GM23338 (cell line): ENCODE data around the gene RAB3B. TPM values are rescaled to one million over a fixed set of nuclear protein-coding genes. Genes with fewer than 3 reads are reported as not detected.

Experiments
- ATAC-seq: fragments of 200-7000 bp; cut with Tn5 transposase; 3 replicates; pipeline ENCODE4 v1.9.1; 2020
- DNase-seq: peaks from one replicate; pipeline ENCODE4 v3.0.0-alpha.2; 2015; ENCODE audit warnings: low spot score
- H2AFZ ChIP-seq: fragments of 200-600 bp; sonication (generic); 2 replicates; pipeline ENCODE4 v1.8.0; 2016; ENCODE audit warnings: antibody characterized with exemption, mild to moderate bottlenecking, moderate library complexity
- H3F3A ChIP-seq: fragments of 200-600 bp; sonication (generic); replicated peaks from 2 replicates; pipeline ENCODE4 v1.8.0; 2017; ENCODE audit warnings: antibody characterized with exemption, mixed run types, low read depth
- H3K27ac ChIP-seq: fragments of 200-600 bp; sonication (generic); 2 replicates; pipeline ENCODE4 v1.6.1; 2016; ENCODE audit warnings: low read depth
- H3K27me3 ChIP-seq: fragments of 200-600 bp; sonication (generic); 2 replicates; pipeline ENCODE4 v1.8.0; 2016; ENCODE audit warnings: mild to moderate bottlenecking, mixed run types, moderate library complexity; ENCODE audit not compliant: insufficient read depth
- H3K36me3 ChIP-seq: fragments of 200-600 bp; sonication (generic); 2 replicates; pipeline ENCODE4 v1.8.0; 2016; ENCODE audit warnings: mild to moderate bottlenecking; ENCODE audit not compliant: insufficient read depth
- H3K4me1 ChIP-seq: fragments of 200-600 bp; sonication (generic); 2 replicates; pipeline ENCODE4 v1.8.0; 2016; ENCODE audit warnings: mild to moderate bottlenecking, moderate library complexity; ENCODE audit not compliant: insufficient read depth
- H3K4me2 ChIP-seq: fragments of 200-600 bp; sonication (generic); 2 replicates; pipeline ENCODE4 v1.7.1; 2017; ENCODE audit warnings: mixed run types
- H3K4me3 ChIP-seq: fragments of 200-600 bp; sonication (generic); 2 replicates; pipeline ENCODE4 v1.6.1; 2016; ENCODE audit warnings: mixed run types
- H3K79me2 ChIP-seq: fragments of 200-600 bp; sonication (generic); replicated peaks from 2 replicates; pipeline ENCODE4 v1.8.0; 2017; ENCODE audit warnings: mild to moderate bottlenecking; ENCODE audit not compliant: insufficient read depth
- H3K9me2 ChIP-seq: fragments of 200-600 bp; sonication (generic); 2 replicates; pipeline ENCODE4 v1.8.0; 2017; ENCODE audit not compliant: insufficient read depth
- H4K20me1 ChIP-seq: fragments of 200-600 bp; sonication (generic); replicated peaks from 2 replicates; pipeline ENCODE4 v1.8.0; 2017; ENCODE audit warnings: mild to moderate bottlenecking; ENCODE audit not compliant: insufficient read depth
- H3K27ac Mint-ChIP-seq: 2 replicates; pipeline ENCODE4 v1.8.0; 2020; ENCODE audit warnings: inconsistent platforms, mild to moderate bottlenecking, moderate library complexity, mixed read lengths
- H3K27me3 Mint-ChIP-seq: 3 replicates; pipeline ENCODE4 v1.8.0; 2022; ENCODE audit warnings: low read depth, mild to moderate bottlenecking, moderate library complexity, mixed read lengths, inconsistent platforms; ENCODE audit not compliant: insufficient read depth, poor library complexity
- H3K36me3 Mint-ChIP-seq: 3 replicates; pipeline ENCODE4 v1.8.0; 2021; ENCODE audit warnings: low read depth, mild to moderate bottlenecking, inconsistent platforms, moderate library complexity, mixed read lengths
- H3K4me1 Mint-ChIP-seq: 3 replicates; pipeline ENCODE4 v1.8.0; 2020; ENCODE audit warnings: mild to moderate bottlenecking, inconsistent platforms, mixed read lengths
- H3K4me3 Mint-ChIP-seq: 3 replicates; pipeline ENCODE4 v1.8.0; 2021; ENCODE audit warnings: moderate library complexity, mild to moderate bottlenecking, inconsistent platforms, mixed read lengths
- H3K9me3 Mint-ChIP-seq: 3 replicates; pipeline ENCODE4 v1.8.0; 2020; ENCODE audit warnings: moderate library complexity, mild to moderate bottlenecking, inconsistent platforms, mixed read lengths
- CREB1 ChIP-seq: fragments of 250-450 bp; sonication (Bioruptor Pico); IDR thresholded peaks from 2 replicates; pipeline ENCODE4 v1.5.0; 2020; ENCODE audit warnings: low read depth, mild to moderate bottlenecking, moderate library complexity
- EZH2 ChIP-seq: fragments of 200-600 bp; sonication (generic); IDR thresholded peaks from one replicate; pipeline ENCODE4 v1.8.0; 2017; ENCODE audit warnings: antibody characterized with exemption, mild to moderate bottlenecking, low read depth; ENCODE audit not compliant: unreplicated experiment
- EZH2phosphoT487 ChIP-seq: fragments of 200-600 bp; sonication (generic); IDR thresholded peaks from one replicate; pipeline ENCODE4 v1.8.1; 2018; ENCODE audit warnings: antibody characterized with exemption; ENCODE audit not compliant: unreplicated experiment
- JUNB ChIP-seq: IDR thresholded peaks from one replicate; pipeline ENCODE4 v1.6.1; 2016; ENCODE audit warnings: antibody characterized with exemption; ENCODE audit not compliant: unreplicated experiment
- NANOG ChIP-seq: IDR thresholded peaks from 2 replicates; pipeline ENCODE4 v1.6.1; 2016; ENCODE audit warnings: antibody characterized with exemption, borderline replicate concordance
- STAT1 ChIP-seq: IDR thresholded peaks from one replicate; pipeline ENCODE4 v1.6.1; 2016; ENCODE audit warnings: antibody characterized with exemption; ENCODE audit not compliant: unreplicated experiment
- ZNF114 ChIP-seq: fragments of 250-450 bp; sonication (Bioruptor Pico); IDR thresholded peaks from 2 replicates; pipeline ENCODE4 v1.5.0; 2020; ENCODE audit warnings: mild to moderate bottlenecking, moderate library complexity
- ZNF331 ChIP-seq: fragments of 250-450 bp; sonication (Bioruptor Pico); IDR thresholded peaks from 2 replicates; pipeline ENCODE4 v1.5.0; 2020; ENCODE audit warnings: low read depth, mild to moderate bottlenecking, moderate library complexity
- polyA plus RNA-seq: library from polyadenylated mRNA; unstranded; fragments of >200 nt; fragmentation: Nextera tagmentation; extraction: Ambion mirVana; gene quantifications from 2 replicates; pipeline ENCODE4 v1.2.1, GENCODE V29; 2016
- total RNA-seq: library from RNA; depleted of rRNA; stranded (reverse); fragments of >200 nt; shearing (Covaris generic); gene quantifications from 2 replicates; pipeline ENCODE4 v1.2.3, GENCODE V29; 2014
- TF ChIP-seq, protein P1 (sequence below), 2 experiments: fragments of 200-600 bp in 1 of 2; sonication (generic) in 1 of 2; conservative IDR thresholded peaks; 2 replicates each; pipeline versions ENCODE4 v1.5.1 to v1.6.1; 2016 to 2017; ENCODE audit warnings: antibody characterized with exemption in 2 of 2, low read depth in 2 of 2, mild to moderate bottlenecking in 2 of 2, moderate library complexity in 1 of 2
- TF ChIP-seq, protein P2 (sequence below): IDR thresholded peaks from one replicate; pipeline ENCODE4 v1.6.1; 2018; ENCODE audit warnings: antibody characterized with exemption; ENCODE audit not compliant: unreplicated experiment
- TF ChIP-seq, protein P3 (sequence below): IDR thresholded peaks from 2 replicates; pipeline ENCODE4 v1.6.1; 2016; ENCODE audit warnings: antibody characterized with exemption

The RAB3B gene
- total and polyA plus RNA-seq, 2 experiments from 2014 or later: 18.3 to 37.9 TPM

DNA sequence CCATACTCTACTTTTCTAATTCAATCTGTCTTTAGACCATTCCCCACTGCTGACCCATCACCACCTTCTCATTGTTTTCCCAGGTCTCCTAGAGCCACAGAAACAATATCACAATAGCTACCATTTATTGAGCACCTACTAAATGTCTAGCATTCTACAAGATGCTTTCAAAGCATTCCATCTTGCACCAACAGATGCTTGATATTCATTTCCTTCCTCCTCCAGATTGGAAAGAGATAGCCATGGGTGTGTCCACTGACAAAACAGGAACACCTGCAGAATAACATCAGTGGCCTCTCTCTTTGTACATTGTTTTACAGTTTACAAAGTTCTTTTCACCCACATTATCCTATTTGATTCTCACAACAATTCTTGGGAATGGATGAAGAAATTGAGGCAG lies 2.2 kb downstream of the RAB3B start:
- H3K36me3 Mint-ChIP-seq: peaks cover 8% of the 10 kb centered on the region; the same call in 1 of the 3 replicates
- H3K4me1 Mint-ChIP-seq: peaks cover 23% of the 10 kb centered on the region
- H3K27me3 Mint-ChIP-seq: peaks cover 6% of the 10 kb centered on the region
- Histone ChIP-seq H3K27me3 (no peaks in the 10 kb centered on the region), H3K27ac (no peak overlapping the region), H3K4me1 (peaks cover 13% of the 10 kb centered on the region), H3F3A (no peaks in the 10 kb centered on the region), H4K20me1 (peaks cover 8% of the 10 kb centered on the region; the same call in 1 of the 2 replicates), H3K79me2 (peaks cover 45% of the 10 kb centered on the region), H3K4me3 (no peak overlapping the region), H3K4me2 (no peak overlapping the region), H3K9me2 (no peaks in the 10 kb centered on the region), H3K36me3 (no peaks in the 10 kb centered on the region), H2AFZ (no peak overlapping the region)
- TF ChIP-seq EZH2 (no peak), CREB1 (CRISPR knock-in tag) (no peak), ZNF331 (CRISPR knock-in tag) (no peak), NANOG (no peak), ZNF114 (no peak), JUNB (no peak), STAT1 (no peak), EZH2phosphoT487 (no peak)
- TF ChIP-seq, protein P1, sequence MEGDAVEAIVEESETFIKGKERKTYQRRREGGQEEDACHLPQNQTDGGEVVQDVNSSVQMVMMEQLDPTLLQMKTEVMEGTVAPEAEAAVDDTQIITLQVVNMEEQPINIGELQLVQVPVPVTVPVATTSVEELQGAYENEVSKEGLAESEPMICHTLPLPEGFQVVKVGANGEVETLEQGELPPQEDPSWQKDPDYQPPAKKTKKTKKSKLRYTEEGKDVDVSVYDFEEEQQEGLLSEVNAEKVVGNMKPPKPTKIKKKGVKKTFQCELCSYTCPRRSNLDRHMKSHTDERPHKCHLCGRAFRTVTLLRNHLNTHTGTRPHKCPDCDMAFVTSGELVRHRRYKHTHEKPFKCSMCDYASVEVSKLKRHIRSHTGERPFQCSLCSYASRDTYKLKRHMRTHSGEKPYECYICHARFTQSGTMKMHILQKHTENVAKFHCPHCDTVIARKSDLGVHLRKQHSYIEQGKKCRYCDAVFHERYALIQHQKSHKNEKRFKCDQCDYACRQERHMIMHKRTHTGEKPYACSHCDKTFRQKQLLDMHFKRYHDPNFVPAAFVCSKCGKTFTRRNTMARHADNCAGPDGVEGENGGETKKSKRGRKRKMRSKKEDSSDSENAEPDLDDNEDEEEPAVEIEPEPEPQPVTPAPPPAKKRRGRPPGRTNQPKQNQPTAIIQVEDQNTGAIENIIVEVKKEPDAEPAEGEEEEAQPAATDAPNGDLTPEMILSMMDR (conservative IDR thresholded peaks at IDR 0.05; ENCODE audit: low read depth in 2 of 2): no peak
- TF ChIP-seq, protein P2, sequence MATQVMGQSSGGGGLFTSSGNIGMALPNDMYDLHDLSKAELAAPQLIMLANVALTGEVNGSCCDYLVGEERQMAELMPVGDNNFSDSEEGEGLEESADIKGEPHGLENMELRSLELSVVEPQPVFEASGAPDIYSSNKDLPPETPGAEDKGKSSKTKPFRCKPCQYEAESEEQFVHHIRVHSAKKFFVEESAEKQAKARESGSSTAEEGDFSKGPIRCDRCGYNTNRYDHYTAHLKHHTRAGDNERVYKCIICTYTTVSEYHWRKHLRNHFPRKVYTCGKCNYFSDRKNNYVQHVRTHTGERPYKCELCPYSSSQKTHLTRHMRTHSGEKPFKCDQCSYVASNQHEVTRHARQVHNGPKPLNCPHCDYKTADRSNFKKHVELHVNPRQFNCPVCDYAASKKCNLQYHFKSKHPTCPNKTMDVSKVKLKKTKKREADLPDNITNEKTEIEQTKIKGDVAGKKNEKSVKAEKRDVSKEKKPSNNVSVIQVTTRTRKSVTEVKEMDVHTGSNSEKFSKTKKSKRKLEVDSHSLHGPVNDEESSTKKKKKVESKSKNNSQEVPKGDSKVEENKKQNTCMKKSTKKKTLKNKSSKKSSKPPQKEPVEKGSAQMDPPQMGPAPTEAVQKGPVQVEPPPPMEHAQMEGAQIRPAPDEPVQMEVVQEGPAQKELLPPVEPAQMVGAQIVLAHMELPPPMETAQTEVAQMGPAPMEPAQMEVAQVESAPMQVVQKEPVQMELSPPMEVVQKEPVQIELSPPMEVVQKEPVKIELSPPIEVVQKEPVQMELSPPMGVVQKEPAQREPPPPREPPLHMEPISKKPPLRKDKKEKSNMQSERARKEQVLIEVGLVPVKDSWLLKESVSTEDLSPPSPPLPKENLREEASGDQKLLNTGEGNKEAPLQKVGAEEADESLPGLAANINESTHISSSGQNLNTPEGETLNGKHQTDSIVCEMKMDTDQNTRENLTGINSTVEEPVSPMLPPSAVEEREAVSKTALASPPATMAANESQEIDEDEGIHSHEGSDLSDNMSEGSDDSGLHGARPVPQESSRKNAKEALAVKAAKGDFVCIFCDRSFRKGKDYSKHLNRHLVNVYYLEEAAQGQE: no peak
- TF ChIP-seq, protein P3, sequence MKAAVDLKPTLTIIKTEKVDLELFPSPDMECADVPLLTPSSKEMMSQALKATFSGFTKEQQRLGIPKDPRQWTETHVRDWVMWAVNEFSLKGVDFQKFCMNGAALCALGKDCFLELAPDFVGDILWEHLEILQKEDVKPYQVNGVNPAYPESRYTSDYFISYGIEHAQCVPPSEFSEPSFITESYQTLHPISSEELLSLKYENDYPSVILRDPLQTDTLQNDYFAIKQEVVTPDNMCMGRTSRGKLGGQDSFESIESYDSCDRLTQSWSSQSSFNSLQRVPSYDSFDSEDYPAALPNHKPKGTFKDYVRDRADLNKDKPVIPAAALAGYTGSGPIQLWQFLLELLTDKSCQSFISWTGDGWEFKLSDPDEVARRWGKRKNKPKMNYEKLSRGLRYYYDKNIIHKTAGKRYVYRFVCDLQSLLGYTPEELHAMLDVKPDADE: no peak
- ATAC-seq (no peak), DNase-seq (no peak)
- no peak overlapping the region for H3K27ac Mint-ChIP-seq
- no peaks in the 10 kb centered on the region for H3K9me3 Mint-ChIP-seq
- peak overlapping the region; percentile 85; the same call in 1 of the 3 replicates for H3K4me3 Mint-ChIP-seq
